HG02588 (cell line): Measurements from ENCODE around the gene ABCF3.
A peak's percentile ranks its signal among the peaks of the same experiment; 100 is the strongest.
"Not testable (repeated sequence)": the region's sequence is repeated elsewhere in the genome, so short reads cannot be mapped to it uniquely, and the experiment has no call there.

Experiments
- ATAC-seq: cut with Tn5 transposase; IDR thresholded peaks from one replicate; pipeline ENCODE4 v1.9.1; 2021; ENCODE audit warnings: mild to moderate bottlenecking, moderate library complexity; ENCODE audit not compliant: unreplicated experiment

ABCF3 gene

GRCh38 chr3:184186184-184186901 lies at the start of gene ABCF3:
Gene ABCF3, plus strand, starts transcription at chr3:184186199. Its CDS starts 9 bp downstream, at chr3:184186208.
- peak; percentile 31 for ATAC-seq

- no peak for ATAC-seq
Measured at GRCh38 chr3:184140436-184140835, 45.6 kb upstream of the ABCF3 start.

DNA sequence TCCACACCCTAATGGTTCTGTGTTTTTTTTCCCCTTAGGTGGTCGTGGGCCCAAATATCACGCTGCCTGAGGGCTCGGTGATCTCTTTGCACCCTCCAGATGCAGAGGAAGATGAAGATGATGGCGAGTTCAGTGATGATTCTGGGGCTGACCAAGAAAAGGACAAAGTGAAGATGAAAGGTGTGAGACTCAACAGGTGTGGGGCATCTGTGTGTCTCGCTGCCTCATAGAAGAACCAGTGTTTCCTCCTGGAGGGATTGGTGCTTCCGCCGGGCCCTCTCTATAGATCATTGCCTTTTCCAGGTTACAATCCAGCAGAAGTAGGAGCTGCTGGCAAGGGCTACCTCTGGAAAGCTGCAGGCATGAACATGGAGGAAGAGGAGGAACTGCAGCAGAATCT lies 43.8 kb upstream of the ABCF3 start:
- no peak for ATAC-seq

DNA sequence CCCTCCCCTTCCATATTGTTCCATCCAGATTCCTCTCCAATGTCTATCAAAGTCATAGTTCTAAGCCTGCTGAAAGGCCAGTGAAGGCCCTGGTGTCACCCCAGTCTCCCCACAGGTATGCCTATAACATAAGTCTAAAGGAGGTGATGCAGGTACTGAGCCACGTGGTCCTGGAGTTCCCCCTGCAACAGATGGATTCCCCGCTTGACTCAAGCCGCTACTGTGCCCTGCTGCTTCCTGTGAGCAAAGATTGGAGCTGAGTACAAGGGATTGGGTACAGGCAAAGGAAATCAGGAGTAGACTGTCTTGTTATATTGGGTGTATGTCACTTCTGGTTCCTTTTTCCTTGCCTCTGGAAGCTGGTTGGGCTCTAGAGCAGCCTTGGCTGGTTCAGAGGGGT lies 42.7 kb upstream of the ABCF3 start:
- no peak for ATAC-seq

DNA sequence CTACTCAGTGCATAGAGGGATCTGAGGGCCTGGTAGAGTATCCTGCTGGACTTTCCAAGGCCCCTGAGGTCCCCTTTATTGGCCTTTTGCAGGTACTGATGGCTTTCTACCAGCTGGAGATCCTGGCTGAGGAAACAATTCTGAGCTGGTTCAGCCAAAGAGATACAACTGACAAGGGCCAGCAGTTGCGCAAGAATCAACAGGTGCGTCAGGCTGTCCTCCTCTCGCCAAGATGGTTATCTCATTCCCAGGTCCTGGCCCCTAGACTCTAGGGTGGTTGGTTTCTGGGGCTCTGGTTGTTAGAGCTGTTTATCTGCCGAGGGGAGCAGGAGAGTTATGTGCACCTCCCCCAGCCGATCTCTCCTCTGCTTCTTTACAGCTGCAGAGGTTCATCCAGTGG lies 41.5 kb upstream of the ABCF3 start:
- ATAC-seq, result no peak

GRCh38 chr3:184145111-184145524 lies 40.9 kb upstream of the ABCF3 start:
- ATAC-seq, result no peak

GRCh38 chr3:184145751-184146270 lies 40.2 kb upstream of the ABCF3 start:
- ATAC-seq, result no peak

DNA sequence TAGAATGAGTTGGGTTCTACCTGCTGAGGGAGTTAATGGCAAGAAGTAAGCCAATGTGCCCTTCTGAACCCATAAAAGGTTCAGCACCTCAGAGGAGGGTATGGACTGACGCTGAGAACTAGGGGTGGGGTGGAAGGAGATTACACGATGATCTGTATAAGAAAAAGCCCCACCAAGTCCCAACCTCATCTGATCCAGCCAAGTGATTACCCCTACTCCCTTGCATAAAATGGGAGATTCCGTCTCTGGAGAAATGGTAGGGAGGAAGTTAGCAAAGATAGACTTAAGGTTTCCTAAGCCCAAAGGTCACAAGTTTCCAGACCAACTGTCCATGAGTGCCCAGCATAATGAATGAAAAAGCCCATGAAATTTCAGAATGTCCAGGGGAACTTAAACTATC lies 37.9 kb upstream of the ABCF3 start:
- ATAC-seq, result no peak

DNA sequence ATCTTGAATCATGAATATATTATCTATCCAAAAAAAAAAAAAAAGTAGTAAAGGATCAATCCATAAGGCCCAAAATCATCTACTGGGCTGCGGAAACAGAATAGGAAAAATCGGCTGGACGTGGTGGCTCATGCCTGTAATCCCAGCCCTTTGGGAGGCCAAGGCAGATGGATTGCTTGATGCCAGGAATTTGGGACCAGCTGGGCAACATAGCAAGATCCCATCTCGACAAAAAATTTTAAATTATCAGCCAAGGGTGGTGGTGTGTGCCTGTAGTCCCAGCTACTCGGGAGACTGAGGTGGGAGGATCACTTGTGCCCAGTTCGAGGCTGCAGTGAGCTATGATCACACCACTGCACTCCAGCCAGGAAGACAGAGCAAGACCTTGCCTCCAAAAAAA lies 36.9 kb upstream of the ABCF3 start:
- no peak for ATAC-seq

DNA sequence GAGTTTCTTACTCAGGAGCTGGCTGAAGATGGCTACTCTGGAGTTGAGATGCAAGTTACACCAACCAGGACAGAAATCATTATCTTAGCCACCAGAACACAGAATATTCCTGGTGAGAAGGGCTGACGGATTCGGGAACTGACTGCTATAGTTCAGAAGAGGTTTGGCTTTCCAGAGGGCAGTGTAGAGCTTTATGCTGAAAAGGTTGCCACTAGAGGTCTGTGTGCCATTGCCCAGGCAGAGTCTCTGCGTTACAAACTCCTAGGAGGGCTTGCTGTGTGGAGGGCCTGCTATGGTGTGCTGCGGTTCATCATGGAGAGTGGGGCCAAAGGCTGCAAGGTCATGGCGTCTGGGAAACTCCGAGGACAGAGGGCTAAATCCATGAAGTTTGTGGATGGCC lies 36.2 kb upstream of the ABCF3 start:
- not testable (repeated sequence) for ATAC-seq

DNA sequence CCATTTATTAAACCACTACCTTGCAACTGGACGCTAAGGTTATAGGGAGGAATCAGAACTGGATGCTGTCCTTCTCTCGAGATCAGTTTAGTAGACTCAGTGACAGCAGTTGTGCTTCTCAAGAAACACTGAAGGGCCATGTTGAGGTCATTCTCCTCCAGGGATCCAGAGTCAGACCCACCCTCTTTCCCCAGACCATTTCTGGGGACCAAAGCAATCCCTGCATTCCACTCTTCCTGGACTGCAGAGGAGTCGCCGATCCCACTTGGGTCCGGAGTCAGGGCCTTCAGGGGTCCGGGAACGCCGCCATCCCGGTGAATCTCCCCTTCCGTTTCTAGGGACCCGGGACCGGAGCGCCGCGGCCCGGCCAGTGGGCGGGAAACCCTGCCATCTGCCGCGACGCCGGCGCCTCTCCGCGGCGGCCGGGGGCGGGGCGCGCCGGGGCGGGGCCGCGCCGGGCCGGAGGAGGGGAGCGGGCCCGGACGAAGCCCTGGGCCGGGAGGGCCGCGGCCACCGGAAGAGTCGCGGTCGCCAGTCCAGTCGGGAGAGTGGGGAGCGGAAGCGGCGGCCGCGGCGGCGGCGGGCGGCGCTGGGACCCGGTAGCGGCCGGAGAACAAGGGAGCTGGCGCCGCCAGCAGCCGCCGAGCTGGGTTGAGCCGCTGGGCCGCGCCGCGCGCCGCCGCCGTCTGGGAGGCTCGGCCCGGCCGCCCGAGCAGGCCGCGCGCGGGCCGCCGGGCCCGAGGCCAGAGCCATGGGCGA lies 30.9 kb upstream of the ABCF3 start, which contains the start of gene DVL3:
DVL3 (plus strand) TSS at position 493 of the 759 bp plus-strand sequence; CDS start at position 752, 259 bp downstream.
- peak; percentile 85 for ATAC-seq

DNA sequence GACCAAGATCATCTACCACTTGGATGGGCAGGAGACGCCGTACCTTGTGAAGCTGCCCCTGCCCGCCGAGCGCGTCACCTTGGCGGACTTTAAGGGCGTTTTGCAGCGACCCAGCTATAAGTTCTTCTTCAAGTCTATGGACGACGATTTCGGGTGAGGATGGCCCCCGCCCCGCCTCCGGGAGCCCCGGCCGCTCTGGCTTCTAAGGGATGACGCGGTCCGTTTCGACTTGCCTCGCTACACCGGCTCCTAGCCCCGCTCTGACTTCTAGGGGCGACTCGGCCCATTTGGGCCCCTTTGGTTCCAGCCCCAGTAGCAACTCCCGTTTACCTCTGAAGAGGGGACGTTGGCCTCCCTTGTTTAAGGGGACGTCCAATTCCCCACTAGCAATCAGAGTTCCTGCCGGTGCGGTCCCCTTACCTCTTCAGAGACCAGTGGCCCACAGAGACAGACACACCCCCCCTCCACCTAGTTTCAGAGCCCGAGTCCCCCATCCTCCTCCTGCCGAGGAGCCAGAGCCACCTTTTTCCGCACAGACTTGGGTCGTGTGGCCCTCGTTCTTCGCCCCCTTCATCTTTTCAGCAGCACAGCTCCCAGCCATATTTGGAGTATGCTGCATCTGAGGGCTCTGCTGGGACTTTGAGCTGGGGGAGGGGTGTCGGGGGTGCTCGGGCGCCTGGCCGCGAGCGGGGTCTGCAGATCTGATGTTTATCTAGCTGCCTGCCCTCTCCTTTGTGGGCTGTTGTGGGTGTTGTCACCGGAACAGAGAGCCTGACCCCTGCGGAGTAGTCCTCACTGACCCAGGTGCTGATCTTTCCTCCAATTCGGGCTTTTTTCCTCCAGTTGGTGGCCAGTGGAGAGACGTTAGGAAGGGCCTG lies 30.1 kb upstream of the ABCF3 start:
- ATAC-seq, result peak; percentile 28

DNA sequence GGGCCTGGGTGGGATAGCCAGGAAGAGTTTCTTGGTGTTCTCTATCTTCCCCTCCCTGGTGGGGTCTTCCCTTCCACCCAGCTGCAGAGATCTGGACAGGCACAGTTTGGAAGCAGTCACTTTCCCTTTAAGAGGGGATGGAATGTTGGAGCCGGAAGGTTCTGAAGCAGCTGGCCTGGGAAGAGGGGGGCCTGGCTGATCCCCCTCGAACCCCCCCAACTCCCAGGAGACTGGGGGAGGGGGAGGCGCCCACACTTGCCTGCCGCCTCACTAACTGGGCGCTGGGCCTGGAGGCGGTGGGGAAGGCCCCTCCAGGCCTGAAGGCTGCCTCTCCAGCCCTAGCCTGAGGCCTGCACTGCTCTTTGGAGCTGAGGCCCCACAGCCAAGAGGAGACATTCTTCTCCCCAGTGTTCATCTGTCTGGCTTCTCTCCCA lies 29.5 kb upstream of the ABCF3 start:
- ATAC-seq, result no peak

DNA sequence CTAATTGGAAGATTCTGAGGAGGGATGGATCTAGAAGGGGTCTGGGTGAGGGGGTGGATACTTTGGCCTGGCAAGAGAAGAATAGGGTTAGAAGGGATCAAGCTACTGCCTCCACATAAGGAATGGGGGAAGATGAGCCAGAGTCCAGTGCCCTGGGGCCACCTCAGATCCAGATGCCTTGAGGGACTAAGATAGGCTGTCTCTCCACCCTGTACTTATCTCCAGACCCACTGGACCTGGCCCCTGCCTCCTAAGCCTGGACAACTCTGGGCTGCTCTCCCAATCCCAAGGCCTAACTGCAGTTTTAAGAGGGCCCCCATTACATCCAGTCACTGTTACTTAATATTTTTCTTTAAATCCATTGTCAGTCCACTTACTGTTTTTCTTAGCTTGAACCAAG lies 28.8 kb upstream of the ABCF3 start:
- no peak for ATAC-seq

- ATAC-seq, result no peak
Measured at GRCh38 chr3:184158404-184158803, 27.6 kb upstream of the ABCF3 start.

GRCh38 chr3:184160456-184160855 lies 25.5 kb upstream of the ABCF3 start:
- ATAC-seq, result no peak

GRCh38 chr3:184162571-184163070 lies 23.4 kb upstream of the ABCF3 start:
- ATAC-seq, result not testable (repeated sequence)

DNA sequence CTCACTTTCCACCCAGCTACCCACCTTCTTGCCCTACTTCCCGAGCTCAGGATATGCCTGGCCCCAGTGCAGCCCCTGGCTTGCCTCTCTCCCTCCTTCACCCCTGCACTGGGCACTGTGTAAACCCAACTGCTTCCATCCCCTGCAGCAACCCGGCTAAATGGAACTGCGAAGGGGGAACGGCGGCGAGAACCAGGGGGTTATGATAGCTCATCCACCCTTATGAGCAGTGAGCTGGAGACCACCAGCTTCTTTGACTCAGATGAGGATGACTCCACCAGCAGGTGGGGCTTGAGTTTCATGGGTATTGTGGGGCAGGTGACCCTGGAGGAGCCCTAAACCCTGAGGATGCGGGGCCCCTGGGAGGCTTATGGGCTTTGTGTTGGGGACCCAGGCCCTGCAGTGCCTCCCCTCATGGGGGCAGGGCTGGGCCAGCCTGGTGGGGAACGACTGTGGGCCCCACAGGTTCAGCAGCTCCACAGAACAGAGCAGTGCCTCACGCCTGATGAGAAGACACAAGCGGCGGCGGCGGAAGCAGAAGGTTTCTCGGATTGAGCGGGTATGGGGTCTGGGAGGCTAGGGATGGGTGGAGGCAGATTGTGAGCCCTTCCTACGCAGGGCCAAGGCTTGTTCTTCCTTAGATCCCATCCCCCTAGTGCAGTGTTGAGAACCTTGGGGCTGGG lies 21.2 kb upstream of the ABCF3 start:
- ATAC-seq, result no peak

DNA sequence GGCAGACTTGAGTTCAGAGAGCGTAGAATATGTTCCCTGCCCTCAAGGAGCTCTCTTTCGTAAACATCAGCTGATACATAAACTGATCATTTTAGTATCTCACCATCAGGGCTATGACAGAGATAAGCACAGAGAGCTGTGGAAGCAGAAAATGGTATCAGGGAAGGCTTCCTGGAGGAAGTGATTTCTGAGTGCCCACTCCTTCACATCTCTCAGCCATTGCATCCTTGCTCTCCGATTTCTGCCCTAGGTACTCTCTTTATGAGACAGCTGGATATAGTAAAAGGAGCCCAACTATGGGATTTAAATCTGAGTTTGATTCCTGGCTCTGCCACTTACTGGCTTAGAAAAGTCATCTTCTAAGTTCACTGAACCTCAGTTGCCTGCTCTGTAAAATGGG lies 20.5 kb upstream of the ABCF3 start:
- ATAC-seq, result no peak

DNA sequence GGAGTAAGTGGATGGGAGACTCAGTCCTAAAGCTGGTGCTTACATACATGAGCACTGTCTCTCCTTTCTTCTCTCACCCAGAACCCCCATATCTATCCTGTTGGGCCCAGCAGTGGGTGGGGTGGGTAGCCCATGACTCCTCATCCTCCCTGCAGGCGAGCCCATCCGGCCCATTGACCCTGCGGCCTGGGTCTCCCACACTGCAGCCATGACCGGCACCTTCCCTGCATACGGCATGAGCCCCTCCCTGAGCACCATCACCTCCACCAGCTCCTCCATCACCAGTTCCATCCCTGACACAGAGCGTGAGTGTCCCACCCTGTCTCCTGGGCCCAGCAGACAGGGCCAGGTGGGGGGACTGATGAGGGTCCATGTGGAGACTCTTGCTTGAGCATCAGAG lies 19.3 kb upstream of the ABCF3 start:
- no peak for ATAC-seq
